HG02852 (cell line): Measurements from ENCODE around the gene ABCA2.

Experiments used
- ATAC-seq: cut with Tn5 transposase; IDR thresholded peaks from one replicate; pipeline ENCODE4 v1.9.1; 2021; ENCODE audit warnings: mild to moderate bottlenecking, moderate library complexity; ENCODE audit not compliant: unreplicated experiment

ABCA2 gene

DNA sequence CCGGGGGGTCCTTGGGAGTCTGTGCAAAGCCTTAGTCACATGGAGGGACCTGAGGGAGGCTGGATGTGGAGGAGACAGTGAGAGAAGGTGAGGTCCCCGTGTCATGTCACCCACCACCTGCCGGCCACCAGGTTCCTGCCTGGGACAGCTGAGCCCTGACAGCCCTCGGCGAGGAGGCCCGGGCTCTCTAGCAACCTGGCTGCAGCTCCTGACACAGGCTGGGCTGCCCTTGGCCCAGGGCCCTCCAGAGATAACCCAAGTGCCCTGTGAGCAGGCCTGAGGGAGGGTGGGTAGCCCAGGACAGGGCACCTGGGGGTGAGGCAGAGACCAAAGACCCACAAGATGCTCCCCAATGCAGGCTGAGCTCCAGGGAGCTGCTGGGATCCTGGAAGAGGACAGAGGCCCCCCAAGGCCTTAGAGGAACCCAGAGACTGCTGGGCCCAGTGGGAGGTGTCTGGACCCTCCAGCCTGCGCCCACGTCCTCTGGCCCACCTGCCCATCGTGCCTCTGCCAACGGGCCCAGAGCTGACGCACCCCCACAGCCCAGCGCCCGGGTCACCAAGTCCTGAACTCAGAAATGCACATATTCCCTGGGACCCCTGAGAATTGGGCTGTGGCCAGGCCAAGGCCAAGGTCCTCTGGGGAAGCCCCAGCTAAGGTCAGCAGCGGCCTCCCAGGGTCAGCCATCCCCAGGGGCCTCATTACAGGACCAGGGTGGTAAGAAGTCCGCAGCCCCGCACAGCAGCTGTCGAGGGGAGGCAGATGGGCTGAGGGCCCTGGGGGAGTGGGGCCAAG is 59.5 kb downstream of the ABCA2 start:
- no peak for ATAC-seq

- ATAC-seq = no peak
Measured at GRCh38 chr9:136965771-136966484, 62.1 kb downstream of the ABCA2 start.

DNA sequence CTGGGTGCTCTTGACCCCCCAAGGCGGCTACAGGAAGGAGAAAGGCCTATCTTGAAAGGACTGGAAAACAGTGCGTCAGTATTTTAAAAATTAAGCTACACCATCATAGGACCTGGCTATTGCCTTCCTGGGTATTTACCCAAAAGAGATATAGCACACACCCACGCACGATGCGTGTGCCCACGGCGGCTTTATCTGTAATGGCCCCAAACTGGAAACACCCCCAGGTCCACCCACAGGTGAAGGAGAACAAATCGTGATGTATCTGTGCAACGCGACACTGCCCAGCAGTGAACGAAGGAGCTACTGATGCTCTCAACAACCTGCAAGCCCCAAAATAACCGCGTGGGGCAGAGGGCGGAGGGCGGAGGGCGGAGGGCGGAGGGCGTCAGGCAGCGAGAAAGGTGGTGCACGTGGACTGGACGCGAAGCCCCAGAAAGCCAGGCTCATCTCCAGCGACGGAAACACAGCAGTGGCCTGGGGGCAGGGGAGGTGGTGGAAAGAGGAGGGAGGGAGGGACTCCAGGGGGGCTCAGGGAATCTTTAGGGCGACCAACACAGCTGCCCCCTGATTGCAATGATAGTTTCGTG is 63.1 kb downstream of the ABCA2 start:
- ATAC-seq = no peak

GRCh38 chr9:136964171-136964689 is 63.8 kb downstream of the ABCA2 start:
- ATAC-seq = no peak

DNA sequence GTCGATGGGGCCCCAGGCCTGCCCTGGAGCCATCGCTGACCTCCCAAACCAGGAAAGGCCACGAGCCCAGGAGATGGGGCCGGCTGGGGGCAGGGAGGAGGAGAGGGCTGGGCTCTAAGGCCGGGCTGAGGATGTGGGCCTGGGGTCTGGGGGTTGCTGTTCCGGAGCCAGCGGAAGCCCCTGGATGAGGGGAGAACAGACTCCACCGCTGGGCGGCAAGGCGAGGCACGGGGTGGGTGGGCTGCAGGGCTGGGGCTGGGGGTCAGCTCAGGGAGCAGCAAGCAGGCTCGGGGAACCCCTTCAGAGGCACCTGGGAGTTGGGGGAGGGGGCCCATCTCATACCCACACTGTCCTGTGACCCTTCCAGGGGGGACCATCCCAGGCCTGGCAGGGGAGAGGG is 64.3 kb downstream of the ABCA2 start:
- no peak for ATAC-seq

DNA sequence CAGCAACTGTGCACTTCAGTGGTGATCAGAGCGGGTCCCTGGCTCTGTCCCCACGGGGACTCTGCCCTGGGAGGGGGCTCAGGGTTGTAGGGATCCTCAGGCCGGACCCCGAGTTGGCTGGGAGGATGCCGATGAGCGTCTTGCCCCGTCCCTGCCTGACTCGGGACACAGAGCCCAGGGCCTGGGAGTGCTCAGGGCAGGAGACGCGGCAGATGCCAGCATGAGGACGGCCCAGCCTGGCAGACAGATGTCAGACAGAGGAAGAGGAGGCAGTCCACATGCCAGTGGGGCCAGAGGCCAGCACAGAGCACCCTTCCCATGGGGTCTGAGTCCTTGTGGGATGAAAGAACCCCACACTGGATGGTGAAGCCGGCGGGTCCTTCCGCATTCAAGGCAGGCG is 64.7 kb downstream of the ABCA2 start:
- ATAC-seq = no peak

- no peak for ATAC-seq
Measured at GRCh38 chr9:136962701-136963248, 65.3 kb downstream of the ABCA2 start.

DNA sequence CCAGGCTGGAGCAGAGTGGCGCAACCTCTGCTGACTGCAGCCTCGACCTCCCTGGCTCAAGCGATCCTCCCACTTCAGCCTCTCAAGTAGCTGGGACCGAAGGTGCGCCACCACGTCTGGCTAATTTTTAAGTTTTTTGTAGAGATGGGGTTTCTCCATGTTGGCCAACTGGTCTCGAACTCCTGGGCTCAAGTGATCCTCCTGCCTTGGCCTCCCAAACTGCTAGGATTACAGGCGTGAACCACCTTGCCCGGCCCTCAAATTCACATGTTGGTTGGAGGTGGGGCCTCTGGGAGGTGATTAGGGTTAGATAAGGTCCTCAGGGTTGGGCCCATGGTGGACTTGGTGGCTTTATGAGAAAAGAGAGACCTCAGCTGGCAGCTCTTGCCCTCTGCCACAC is 65.9 kb downstream of the ABCA2 start:
- ATAC-seq = no peak

DNA sequence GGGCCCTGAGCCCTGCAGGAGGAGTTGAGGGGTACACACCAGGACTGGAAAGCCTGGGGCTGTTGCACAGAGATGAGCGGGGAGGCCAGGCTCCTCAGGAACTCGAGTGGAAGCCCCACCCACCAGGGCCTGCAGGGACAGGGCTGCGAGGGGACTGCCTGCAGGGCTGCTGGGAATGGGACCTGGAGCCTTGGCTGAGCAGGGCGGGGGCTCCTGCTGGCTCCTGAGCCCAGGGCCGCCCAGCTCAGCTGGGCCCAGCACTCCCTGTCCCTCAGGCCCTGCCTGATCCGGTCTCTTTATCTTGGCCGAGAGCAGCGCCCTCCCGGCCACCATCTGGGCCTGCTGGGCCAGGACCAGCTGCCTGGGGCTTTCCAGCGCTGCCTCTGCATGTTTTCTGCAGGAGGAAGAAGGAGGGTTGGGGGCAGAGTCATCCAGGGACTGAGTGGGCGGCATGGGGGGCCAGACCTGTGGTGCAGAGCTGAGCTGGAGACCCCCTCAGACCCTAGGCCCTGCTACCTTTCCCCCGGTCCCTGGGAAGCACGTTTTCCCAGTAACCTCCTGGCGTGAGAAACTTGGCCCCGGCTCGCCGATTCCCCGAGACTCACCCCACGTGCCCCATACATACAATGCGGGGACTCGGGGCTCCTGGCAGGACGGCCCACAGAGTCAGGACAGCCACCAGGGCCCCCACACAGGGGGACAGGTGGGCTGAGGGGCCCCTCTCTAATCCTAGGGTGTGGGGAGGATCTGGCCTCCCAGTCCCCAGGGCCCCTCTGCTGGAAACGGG is 66.6 kb downstream of the ABCA2 start:
- no peak for ATAC-seq

- no peak for ATAC-seq
Measured at GRCh38 chr9:136960938-136961275, 67.1 kb downstream of the ABCA2 start.

GRCh38 chr9:136960212-136960937 is 67.7 kb downstream of the ABCA2 start:
- no peak for ATAC-seq

- ATAC-seq = no peak
Measured at GRCh38 chr9:136958898-136959850, 68.9 kb downstream of the ABCA2 start.

DNA sequence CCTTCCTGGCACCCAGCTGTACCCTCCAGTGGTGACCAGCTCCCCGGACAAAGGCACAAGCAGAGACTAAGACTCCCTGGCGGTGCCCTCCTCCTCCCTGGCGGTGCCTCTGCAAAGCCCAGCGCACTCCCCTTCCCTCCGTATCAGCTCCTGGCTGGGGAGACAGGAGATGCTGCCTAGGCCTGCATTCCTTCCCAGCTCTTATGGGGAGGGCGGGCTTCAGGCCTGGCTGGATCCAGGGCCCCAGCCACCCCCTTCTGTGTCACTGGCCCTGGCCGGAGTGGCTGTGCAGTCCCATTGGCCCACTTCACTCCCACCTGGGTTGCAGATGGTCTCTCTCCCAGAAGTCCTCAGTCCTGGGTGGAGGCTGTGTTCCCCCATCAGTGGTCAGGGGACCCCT is 69.6 kb downstream of the ABCA2 start:
- no peak for ATAC-seq

DNA sequence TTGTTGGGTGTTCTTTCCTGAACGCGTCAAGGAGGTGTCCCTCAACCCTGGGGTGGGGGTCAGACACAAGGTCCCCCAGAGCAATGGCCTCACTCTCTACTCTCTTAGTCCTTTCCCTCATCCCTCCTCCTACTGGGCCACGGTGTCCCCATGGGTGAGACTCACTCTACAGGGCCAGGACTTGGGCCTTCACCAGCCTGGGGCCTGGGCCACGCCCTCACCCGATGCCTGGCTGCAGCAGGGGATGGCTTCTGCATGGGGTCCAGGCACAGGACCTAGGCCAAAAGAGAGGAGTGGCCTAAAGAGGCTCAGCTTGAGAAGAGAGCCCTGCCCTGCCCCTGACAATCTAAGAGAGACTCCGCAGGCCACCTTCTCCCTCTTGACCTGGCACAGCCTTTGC is 70.1 kb downstream of the ABCA2 start:
- ATAC-seq = no peak

DNA sequence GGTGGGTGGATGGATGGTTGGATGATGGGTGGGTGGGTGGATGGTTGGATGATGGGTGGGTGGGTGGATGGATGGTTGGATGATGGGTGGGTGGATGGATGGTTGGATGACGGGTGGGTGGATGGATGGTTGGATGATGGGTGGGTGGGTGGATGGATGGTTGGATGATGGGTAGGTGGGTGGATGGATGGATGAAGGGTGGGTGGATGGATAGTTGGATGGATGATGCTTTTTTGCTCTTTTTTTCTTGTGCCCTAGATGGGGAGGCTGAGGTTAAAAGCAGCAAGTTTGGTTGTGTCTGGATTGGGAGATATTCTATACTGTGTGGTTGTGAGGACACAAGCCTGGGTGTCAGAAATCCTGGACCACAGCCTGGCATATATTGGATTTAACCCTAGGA is 70.6 kb downstream of the ABCA2 start:
- no peak for ATAC-seq
